MM.1S (cell line): ENCODE data around the gene SUGP2.

ENCODE experiments used
- DNase-seq: peaks from one replicate; pipeline ENCODE4 v3.0.0-alpha.2; 2015
- H2AFZ ChIP-seq: fragments of 300-600 bp; sonication (generic); 2 replicates; pipeline ENCODE4 v1.6.0; 2016; ENCODE audit warnings: antibody characterized with exemption, low read length
- H3F3A ChIP-seq: fragments of 300-600 bp; sonication (generic); 2 replicates; pipeline ENCODE4 v1.6.1; 2016; ENCODE audit warnings: mild to moderate bottlenecking, antibody characterized with exemption, low read length, moderate library complexity, mixed read lengths; ENCODE audit not compliant: insufficient read depth
- H3K27ac ChIP-seq: fragments of 300-600 bp; sonication (generic); 2 replicates; pipeline ENCODE4 v1.5.1; 2016; ENCODE audit warnings: mild to moderate bottlenecking, low read length
- H3K27me3 ChIP-seq: fragments of 300-600 bp; sonication (generic); replicated peaks from 2 replicates; pipeline ENCODE4 v1.6.0; 2016; ENCODE audit warnings: low read length; ENCODE audit not compliant: insufficient read depth
- H3K36me3 ChIP-seq: fragments of 300-600 bp; sonication (generic); replicated peaks from 2 replicates; pipeline ENCODE4 v1.6.1; 2016; ENCODE audit warnings: mild to moderate bottlenecking, low read length, mixed read lengths; ENCODE audit not compliant: insufficient read depth
- H3K4me1 ChIP-seq: fragments of 300-600 bp; sonication (generic); 2 replicates; pipeline ENCODE4 v1.6.1; 2016; ENCODE audit warnings: low read length, mixed read lengths
- H3K4me2 ChIP-seq: fragments of 300-600 bp; sonication (generic); 2 replicates; pipeline ENCODE4 v1.6.0; 2016; ENCODE audit warnings: low read depth, low read length
- H3K4me3 ChIP-seq: fragments of 300-600 bp; sonication (generic); 2 replicates; pipeline ENCODE4 v1.5.1; 2016; ENCODE audit warnings: low read length, mixed read lengths
- H3K79me2 ChIP-seq: fragments of 300-600 bp; sonication (generic); 2 replicates; pipeline ENCODE4 v1.6.1; 2016; ENCODE audit warnings: mixed run types, low read length, mixed read lengths
- H3K9ac ChIP-seq: fragments of 300-600 bp; sonication (generic); 2 replicates; pipeline ENCODE4 v1.6.1; 2016; ENCODE audit warnings: low read length, mixed read lengths
- H3K9me2 ChIP-seq: fragments of 300-600 bp; sonication (generic); replicated peaks from 2 replicates; pipeline ENCODE4 v1.6.1; 2016; ENCODE audit warnings: mild to moderate bottlenecking, low read length, mixed read lengths; ENCODE audit not compliant: insufficient read depth
- H3K9me3 ChIP-seq: fragments of 300-600 bp; sonication (generic); replicated peaks from 2 replicates; pipeline ENCODE4 v1.6.1; 2016; ENCODE audit warnings: mild to moderate bottlenecking, low read length, mixed read lengths; ENCODE audit not compliant: insufficient read depth
- H4K20me1 ChIP-seq: fragments of 300-600 bp; sonication (generic); 2 replicates; pipeline ENCODE4 v1.6.1; 2016; ENCODE audit warnings: mild to moderate bottlenecking, low read length, moderate library complexity, mixed read lengths; ENCODE audit not compliant: insufficient read depth
- EZH2 ChIP-seq: fragments of 300-600 bp; sonication (generic); optimal IDR thresholded peaks from 2 replicates; pipeline ENCODE3; 2017; ENCODE audit warnings: low read depth, mild to moderate bottlenecking, antibody characterized with exemption, low read length, mixed read lengths
- EZH2phosphoT487 ChIP-seq: fragments of 300-600 bp; sonication (generic); IDR thresholded peaks from 2 replicates; pipeline ENCODE4 v1.6.1; 2018; ENCODE audit warnings: antibody characterized with exemption, low read length
- TF ChIP-seq, protein P1 (sequence below): fragments of 300-600 bp; sonication (generic); IDR thresholded peaks from 2 replicates; pipeline ENCODE4 v1.5.1; 2016; ENCODE audit warnings: antibody characterized with exemption, low read length, mixed read lengths

Gene SUGP2

DNA sequence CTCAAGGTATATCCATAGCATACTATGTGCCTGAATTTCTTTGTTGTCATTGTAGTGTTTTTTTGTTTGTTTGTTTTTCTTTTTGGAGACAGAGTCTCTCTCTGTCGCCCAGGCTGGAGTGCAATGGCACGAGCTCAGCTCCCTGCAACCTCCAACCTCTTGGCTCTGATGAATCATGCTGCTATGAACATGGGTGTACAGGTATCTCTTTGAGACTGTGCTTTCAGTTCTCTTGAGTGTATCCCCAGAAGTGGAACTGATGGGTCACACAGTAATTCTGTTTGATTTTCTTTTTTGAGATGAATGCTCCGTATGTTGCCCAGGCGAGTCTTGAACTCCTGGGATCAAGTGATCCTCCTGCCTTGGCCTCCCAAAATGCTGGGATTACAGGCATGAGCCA is 16.8 kb upstream of the SUGP2 start:
- TF ChIP-seq EZH2 = no peak
- TF ChIP-seq, protein P1, sequence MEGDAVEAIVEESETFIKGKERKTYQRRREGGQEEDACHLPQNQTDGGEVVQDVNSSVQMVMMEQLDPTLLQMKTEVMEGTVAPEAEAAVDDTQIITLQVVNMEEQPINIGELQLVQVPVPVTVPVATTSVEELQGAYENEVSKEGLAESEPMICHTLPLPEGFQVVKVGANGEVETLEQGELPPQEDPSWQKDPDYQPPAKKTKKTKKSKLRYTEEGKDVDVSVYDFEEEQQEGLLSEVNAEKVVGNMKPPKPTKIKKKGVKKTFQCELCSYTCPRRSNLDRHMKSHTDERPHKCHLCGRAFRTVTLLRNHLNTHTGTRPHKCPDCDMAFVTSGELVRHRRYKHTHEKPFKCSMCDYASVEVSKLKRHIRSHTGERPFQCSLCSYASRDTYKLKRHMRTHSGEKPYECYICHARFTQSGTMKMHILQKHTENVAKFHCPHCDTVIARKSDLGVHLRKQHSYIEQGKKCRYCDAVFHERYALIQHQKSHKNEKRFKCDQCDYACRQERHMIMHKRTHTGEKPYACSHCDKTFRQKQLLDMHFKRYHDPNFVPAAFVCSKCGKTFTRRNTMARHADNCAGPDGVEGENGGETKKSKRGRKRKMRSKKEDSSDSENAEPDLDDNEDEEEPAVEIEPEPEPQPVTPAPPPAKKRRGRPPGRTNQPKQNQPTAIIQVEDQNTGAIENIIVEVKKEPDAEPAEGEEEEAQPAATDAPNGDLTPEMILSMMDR = no peak
- no peak for TF ChIP-seq EZH2phosphoT487
- no peaks in the 10 kb centered on the region for H3K27me3 ChIP-seq
- no peak for DNase-seq
- peaks cover 3% of the 10 kb centered on the region; the same call in 1 of the 2 replicates for H3K79me2 ChIP-seq
- H3K9me3 ChIP-seq = no peaks in the 10 kb centered on the region
- no peak overlapping the region for H3K4me3 ChIP-seq
- H3F3A ChIP-seq = no peaks in the 10 kb centered on the region
- H2AFZ ChIP-seq = no peak overlapping the region
- no peak overlapping the region for H3K9ac ChIP-seq
- no peak overlapping the region for H3K27ac ChIP-seq
- H3K4me2 ChIP-seq = no peak overlapping the region
- no peaks in the 10 kb centered on the region for H4K20me1 ChIP-seq
- H3K9me2 ChIP-seq = no peaks in the 10 kb centered on the region
- no peaks in the 10 kb centered on the region for H3K36me3 ChIP-seq
- H3K4me1 ChIP-seq = no peaks in the 10 kb centered on the region

DNA sequence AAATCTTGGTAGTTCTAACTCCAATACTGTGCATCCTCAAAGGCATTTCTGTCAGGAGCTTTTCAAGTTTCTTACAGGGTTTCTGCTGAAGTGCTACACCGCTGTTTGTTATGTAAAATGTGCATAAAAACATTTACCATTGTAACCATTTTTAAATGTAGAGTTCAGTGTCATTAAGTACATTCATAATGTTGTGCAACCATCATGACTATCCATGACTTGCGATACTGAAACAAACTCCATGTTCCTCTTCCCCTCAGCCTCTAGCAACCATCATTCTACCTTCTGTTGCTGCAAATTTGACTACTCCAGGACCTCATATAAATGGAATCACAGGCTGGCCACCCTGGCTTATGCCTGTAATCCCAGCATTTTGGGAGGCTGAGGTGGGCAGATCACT is 16.1 kb upstream of the SUGP2 start:
- H3K79me2 ChIP-seq = peaks cover 3% of the 10 kb centered on the region; the same call in 1 of the 2 replicates
- H3F3A ChIP-seq = no peaks in the 10 kb centered on the region
- H3K9me2 ChIP-seq = no peaks in the 10 kb centered on the region
- no peaks in the 10 kb centered on the region for H3K36me3 ChIP-seq
- no peak overlapping the region for H3K4me2 ChIP-seq
- no peaks in the 10 kb centered on the region for H3K9me3 ChIP-seq
- no peaks in the 10 kb centered on the region for H4K20me1 ChIP-seq
- TF ChIP-seq, protein P1 = no peak
- TF ChIP-seq EZH2phosphoT487 (no peak), EZH2 (no peak)
- H3K4me1 ChIP-seq = no peaks in the 10 kb centered on the region
- DNase-seq = no peak
- H3K4me3 ChIP-seq = no peak overlapping the region
- no peaks in the 10 kb centered on the region for H3K27me3 ChIP-seq
- H3K9ac ChIP-seq = no peak overlapping the region
- no peak overlapping the region for H2AFZ ChIP-seq
- no peak overlapping the region for H3K27ac ChIP-seq

DNA sequence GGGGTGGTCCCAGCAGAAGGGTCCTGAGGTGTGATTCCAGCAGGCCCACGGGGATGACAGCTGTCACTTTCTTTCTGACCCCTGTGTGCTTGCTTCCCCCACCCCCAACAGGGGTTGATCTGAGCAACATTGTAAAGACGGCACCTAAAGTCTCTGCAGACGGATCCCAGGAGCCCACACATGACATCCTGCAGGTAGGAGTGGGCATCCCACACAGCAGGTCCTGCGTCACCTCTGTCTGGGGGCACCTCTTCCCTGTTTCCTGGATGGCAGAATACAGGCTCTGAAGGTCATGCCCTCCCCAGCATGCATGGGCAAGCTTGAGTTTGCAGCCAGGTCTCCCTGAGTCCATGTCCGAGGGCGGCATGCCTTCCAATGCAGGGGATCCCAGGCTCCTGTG is 10.6 kb upstream of the SUGP2 start:
- H3K4me1 ChIP-seq = no peaks in the 10 kb centered on the region
- no peaks in the 10 kb centered on the region for H4K20me1 ChIP-seq
- H3K27me3 ChIP-seq = no peaks in the 10 kb centered on the region
- H3K36me3 ChIP-seq = no peaks in the 10 kb centered on the region
- DNase-seq = no peak
- peaks cover 22% of the 10 kb centered on the region for H3K79me2 ChIP-seq
- H3K4me3 ChIP-seq = no peak overlapping the region
- no peaks in the 10 kb centered on the region for H3K9me2 ChIP-seq
- H3K9ac ChIP-seq = no peak overlapping the region
- no peak for TF ChIP-seq EZH2
- TF ChIP-seq EZH2phosphoT487 = no peak
- TF ChIP-seq, protein P1 = no peak
- no peak overlapping the region for H3K27ac ChIP-seq
- no peaks in the 10 kb centered on the region for H3F3A ChIP-seq
- H3K4me2 ChIP-seq = no peak overlapping the region
- H2AFZ ChIP-seq = no peak overlapping the region
- no peaks in the 10 kb centered on the region for H3K9me3 ChIP-seq
